ENCODE data around the gene RPS25. TPM values are rescaled to one million over a fixed set of nuclear protein-coding genes. Genes with fewer than 3 reads are reported as not detected.

RPS25 gene
- total RNA-seq, 1 experiment from 2014 or later = 1,450 TPM

DNA sequence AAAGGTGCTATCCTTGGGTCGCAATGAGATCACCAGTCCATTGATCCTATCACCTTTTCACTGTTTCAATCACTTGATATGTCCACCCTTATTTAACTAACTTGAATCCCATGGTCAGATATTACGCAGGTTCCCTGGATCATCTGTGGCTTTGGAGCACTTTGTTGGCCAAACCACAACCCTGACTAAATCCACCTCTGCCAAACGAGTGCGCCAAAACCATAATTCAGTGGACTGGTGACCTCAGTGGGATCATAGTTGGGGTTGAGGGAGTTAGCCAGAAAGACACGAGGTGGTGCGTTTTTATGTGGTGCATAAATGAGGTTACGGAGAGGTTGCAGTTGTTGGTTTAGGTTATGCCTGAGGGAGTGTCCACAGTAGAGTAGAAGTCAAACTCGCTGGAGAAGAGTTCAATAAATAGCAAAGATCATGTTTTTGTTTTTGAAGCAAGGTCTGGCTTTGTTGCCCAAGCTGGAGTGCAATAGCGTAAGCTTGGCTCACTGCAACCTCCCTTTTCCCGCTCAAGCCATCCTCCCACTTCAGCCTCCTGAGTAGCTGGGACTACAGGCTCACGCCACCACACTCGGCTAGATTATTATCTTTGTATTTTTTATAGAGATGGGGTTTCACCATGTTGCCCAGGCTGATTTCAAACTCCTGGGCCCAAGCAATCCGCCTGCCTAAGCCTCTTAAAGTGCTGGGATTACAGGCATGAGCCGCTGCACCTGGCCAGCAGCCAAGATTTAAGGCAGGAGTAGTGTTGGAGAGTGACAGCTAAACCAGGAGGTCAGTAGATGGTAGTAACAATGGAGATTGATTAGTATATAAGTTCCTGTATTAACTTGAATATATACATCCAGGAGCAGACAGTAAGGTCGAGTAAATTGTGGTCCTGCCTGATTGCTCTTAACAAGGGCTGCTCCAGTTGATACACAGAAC is 42.1 kb downstream of the RPS25 start:
- Histone ChIP-seq H3K4ac (ENCODE audit: low read depth, low read length) (no peak overlapping the region), H2BK120ac (ENCODE audit: low read depth, low read length, poor library complexity, severe bottlenecking) (no peak overlapping the region), H3T11ph (ENCODE audit: low read length) (no peak overlapping the region), H3K18ac (ENCODE audit: insufficient read length, low read depth, low read length) (no peak overlapping the region), H3K27me3 (ENCODE audit: insufficient read depth, low read length) (no peaks in the 10 kb centered on the region; the same call in 1 of the 2 replicates), H3K56ac (ENCODE audit: insufficient read length, low read depth, low read length) (no peak overlapping the region), H2BK12ac (ENCODE audit: insufficient read length, low read depth, low read length) (no peak overlapping the region), H3K9ac (ENCODE audit: extremely low read depth, insufficient read length, low read length) (no peak overlapping the region), H3K79me2 (ENCODE audit: insufficient read depth, low read length) (no peaks in the 10 kb centered on the region), H3K23me2 (ENCODE audit: insufficient read length, low read depth, low read length, poor library complexity, severe bottlenecking) (no peaks in the 10 kb centered on the region), H3K14ac (ENCODE audit: insufficient read depth, low read length) (no peak overlapping the region), H2BK5ac (ENCODE audit: insufficient read length, low read length) (no peak overlapping the region), H2BK15ac (ENCODE audit: low read depth, low read length) (no peak overlapping the region), H2AK5ac (ENCODE audit: insufficient read length, low read length) (no peak overlapping the region), H4K8ac (replicated peaks; ENCODE audit: insufficient read length, low read depth, low read length) (no peak overlapping the region), H3K9me3 (ENCODE audit: control insufficient read depth, low read depth, low read length) (no peaks in the 10 kb centered on the region), H2AFZ (ENCODE audit: low read length) (no peak overlapping the region), H3K27ac (ENCODE audit: insufficient read length, low read depth, low read length) (no peak overlapping the region), H4K91ac (ENCODE audit: insufficient read length, low read depth, low read length) (no peak overlapping the region), H3K23ac (ENCODE audit: insufficient read length, low read depth, low read length) (no peak overlapping the region), H3K79me1 (ENCODE audit: insufficient read depth, low read depth, low read length, poor library complexity, severe bottlenecking) (no peaks in the 10 kb centered on the region), H3K4me2 (ENCODE audit: insufficient read depth, insufficient read length, low read length) (no peak overlapping the region), H4K20me1 (ENCODE audit: control insufficient read depth, insufficient read depth, insufficient read length) (no peaks in the 10 kb centered on the region), H3K4me1 (ENCODE audit: insufficient read depth, low read length) (no peaks in the 10 kb centered on the region), H2BK20ac (ENCODE audit: low read depth, low read length, poor library complexity, severe bottlenecking) (no peak overlapping the region), H4K5ac (ENCODE audit: insufficient read length, low read depth, low read length) (no peak overlapping the region)
- H3K27ac Mint-ChIP-seq = no peak overlapping the region
- WGBS (ENCODE audit: extremely low coverage, insufficient read length, low lambda C conversion rate) = no CpG with 5 or more reads among the region's 15 CpGs
- peaks cover 12 to 21% of the 10 kb centered on the region in 2 experiments for H3K4me1 Mint-ChIP-seq
- H3K27me3 Mint-ChIP-seq (ENCODE audit: low read depth) = peaks cover 12% of the 10 kb centered on the region
- no peak overlapping the region for H3K4me3 Mint-ChIP-seq
- DNase-seq = no peak
- TF ChIP-seq, protein P1, sequence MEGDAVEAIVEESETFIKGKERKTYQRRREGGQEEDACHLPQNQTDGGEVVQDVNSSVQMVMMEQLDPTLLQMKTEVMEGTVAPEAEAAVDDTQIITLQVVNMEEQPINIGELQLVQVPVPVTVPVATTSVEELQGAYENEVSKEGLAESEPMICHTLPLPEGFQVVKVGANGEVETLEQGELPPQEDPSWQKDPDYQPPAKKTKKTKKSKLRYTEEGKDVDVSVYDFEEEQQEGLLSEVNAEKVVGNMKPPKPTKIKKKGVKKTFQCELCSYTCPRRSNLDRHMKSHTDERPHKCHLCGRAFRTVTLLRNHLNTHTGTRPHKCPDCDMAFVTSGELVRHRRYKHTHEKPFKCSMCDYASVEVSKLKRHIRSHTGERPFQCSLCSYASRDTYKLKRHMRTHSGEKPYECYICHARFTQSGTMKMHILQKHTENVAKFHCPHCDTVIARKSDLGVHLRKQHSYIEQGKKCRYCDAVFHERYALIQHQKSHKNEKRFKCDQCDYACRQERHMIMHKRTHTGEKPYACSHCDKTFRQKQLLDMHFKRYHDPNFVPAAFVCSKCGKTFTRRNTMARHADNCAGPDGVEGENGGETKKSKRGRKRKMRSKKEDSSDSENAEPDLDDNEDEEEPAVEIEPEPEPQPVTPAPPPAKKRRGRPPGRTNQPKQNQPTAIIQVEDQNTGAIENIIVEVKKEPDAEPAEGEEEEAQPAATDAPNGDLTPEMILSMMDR (conservative IDR thresholded peaks at IDR 0.05) = no peak
- no peaks in the 10 kb centered on the region for H3K36me3 Mint-ChIP-seq (ENCODE audit: insufficient read depth in 1 of 3, low read depth in 3 of 3)
- H3K9me3 Mint-ChIP-seq = no peaks in the 10 kb centered on the region; a peak in 1 of 5 replicates
